Smooth muscle cell (in vitro differentiated cells): ENCODE results near the gene FADS2. TPM values are rescaled to one million over a fixed set of nuclear protein-coding genes. Genes with fewer than 3 reads are reported as not detected.

ENCODE experiments used
- DNase-seq: peaks from one replicate; lab custom pipeline; 2025; ENCODE audit not compliant: unreplicated experiment; lab: John Stamatoyannopoulos, UW
- H2AFZ ChIP-seq: fragments of 200-600 bp; sonication (generic); 2 replicates; pipeline ENCODE4 v1.6.0; 2016; ENCODE audit warnings: antibody characterized with exemption, low read depth, mild to moderate bottlenecking
- H3F3A ChIP-seq: fragments of 200-600 bp; sonication (generic); 2 replicates; pipeline ENCODE4 v1.6.0; 2017; ENCODE audit warnings: antibody characterized with exemption, low read depth
- H3K27ac ChIP-seq: fragments of 200-600 bp; sonication (generic); 2 replicates; pipeline ENCODE4 v1.5.1; 2016; ENCODE audit warnings: low read depth, mild to moderate bottlenecking
- H3K27me3 ChIP-seq: fragments of 200-600 bp; sonication (generic); 2 replicates; pipeline ENCODE4 v1.6.1; 2016; ENCODE audit warnings: low read depth, mild to moderate bottlenecking
- H3K36me3 ChIP-seq: fragments of 200-600 bp; sonication (generic); 2 replicates; pipeline ENCODE4 v1.5.1; 2016; ENCODE audit warnings: low read depth
- H3K4me1 ChIP-seq: fragments of 200-600 bp; sonication (generic); 2 replicates; pipeline ENCODE4 v1.5.1; 2016; ENCODE audit warnings: low read depth
- H3K4me2 ChIP-seq: fragments of 200-600 bp; sonication (generic); 2 replicates; pipeline ENCODE4 v1.6.0; 2016; ENCODE audit warnings: mild to moderate bottlenecking
- H3K4me3 ChIP-seq: fragments of 200-600 bp; sonication (generic); 2 replicates; pipeline ENCODE4 v1.5.1; 2016; ENCODE audit warnings: mild to moderate bottlenecking
- H3K79me2 ChIP-seq: fragments of 200-600 bp; sonication (generic); 2 replicates; pipeline ENCODE4 v1.6.0; 2016; ENCODE audit warnings: low read depth, mild to moderate bottlenecking
- H3K9ac ChIP-seq: fragments of 200-600 bp; sonication (generic); 2 replicates; pipeline ENCODE4 v1.6.0; 2016; ENCODE audit warnings: low read depth
- H3K9me3 ChIP-seq: fragments of 200-600 bp; sonication (generic); replicated peaks from 2 replicates; pipeline ENCODE4 v1.5.1; 2016; ENCODE audit warnings: low read depth
- H4K20me1 ChIP-seq: fragments of 200-600 bp; sonication (generic); 2 replicates; pipeline ENCODE4 v1.6.0; 2016; ENCODE audit warnings: low read depth
- CTCF ChIP-seq: fragments of 200-600 bp; sonication (generic); IDR thresholded peaks from 2 replicates; pipeline ENCODE4 v1.5.1; 2017; ENCODE audit warnings: borderline replicate concordance, mild to moderate bottlenecking, antibody characterized with exemption; ENCODE audit not compliant: insufficient read depth, poor library complexity, severe bottlenecking
- WGBS: methylation state at CpG from one replicate; pipeline ENCODE4 v1.1.7; 2016; ENCODE audit warnings: low lambda C conversion rate; 5-methylcytosine and 5-hydroxymethylcytosine counted together
- polyA plus RNA-seq: library from polyadenylated mRNA; unstranded; fragments of >200 nt; fragmentation: Nextera tagmentation; extraction: Ambion mirVana; gene quantifications from 2 replicates; pipeline ENCODE4 v1.2.1, GENCODE V29; 2016
- total RNA-seq: library from RNA; depleted of rRNA; stranded (reverse); fragments of >200 nt; gene quantifications from 2 replicates; pipeline ENCODE4 v1.2.3, GENCODE V29; 2014

Gene FADS2
- total and polyA plus RNA-seq, 2 experiments from 2014 or later = 279 to 495 TPM

DNA sequence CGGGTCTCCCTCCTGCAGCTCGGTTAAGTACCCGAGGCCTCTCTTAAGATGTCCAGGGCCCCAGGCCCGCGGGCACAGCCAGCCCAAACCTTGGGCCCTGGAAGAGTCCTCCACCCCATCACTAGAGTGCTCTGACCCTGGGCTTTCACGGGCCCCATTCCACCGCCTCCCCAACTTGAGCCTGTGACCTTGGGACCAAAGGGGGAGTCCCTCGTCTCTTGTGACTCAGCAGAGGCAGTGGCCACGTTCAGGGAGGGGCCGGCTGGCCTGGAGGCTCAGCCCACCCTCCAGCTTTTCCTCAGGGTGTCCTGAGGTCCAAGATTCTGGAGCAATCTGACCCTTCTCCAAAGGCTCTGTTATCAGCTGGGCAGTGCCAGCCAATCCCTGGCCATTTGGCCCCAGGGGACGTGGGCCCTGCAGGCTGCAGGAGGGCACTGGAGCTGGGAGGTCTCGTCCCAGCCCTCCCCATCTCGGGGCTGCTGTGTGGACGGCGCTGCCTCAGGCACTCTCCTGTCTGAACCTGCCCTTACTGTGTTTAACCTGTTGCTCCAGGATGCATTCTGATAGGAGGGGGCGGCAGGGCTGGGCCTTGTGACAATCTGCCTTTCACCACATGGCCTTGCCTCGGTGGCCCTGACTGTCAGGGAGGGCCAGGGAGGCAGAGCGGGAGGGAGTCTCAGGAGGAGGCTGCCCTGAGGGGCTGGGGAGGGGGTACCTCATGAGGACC, 38.3 kb downstream of the FADS2 start:
- Histone ChIP-seq H3K9ac (no peak overlapping the region), H3K4me3 (no peak overlapping the region)

GRCh38 chr11:61866958-61867343, 38.9 kb downstream of the FADS2 start:
- no peak overlapping the region for H3K4me3 ChIP-seq
- H3K9ac ChIP-seq = no peak overlapping the region
- no peaks in the 10 kb centered on the region for H3K79me2 ChIP-seq
- H3F3A ChIP-seq = peaks cover 12% of the 10 kb centered on the region
- H2AFZ ChIP-seq = no peak overlapping the region
- no peaks in the 10 kb centered on the region for H3K27me3 ChIP-seq
- 98% methylated on average over 5 of the region's 6 CpGs for WGBS
- no peak overlapping the region for H3K4me2 ChIP-seq
- H3K4me1 ChIP-seq = peaks cover 12% of the 10 kb centered on the region
- H3K27ac ChIP-seq = no peak overlapping the region
- no peaks in the 10 kb centered on the region for H3K36me3 ChIP-seq
- no peak for DNase-seq
- no peaks in the 10 kb centered on the region for H3K9me3 ChIP-seq
- no peak for TF ChIP-seq CTCF
- peaks cover under 1% of the 10 kb centered on the region for H4K20me1 ChIP-seq

More for the DNA sequence above, 38.3 kb downstream of the FADS2 start:
- no peak for DNase-seq
- H3K79me2 ChIP-seq = no peaks in the 10 kb centered on the region
- no peak overlapping the region for H3K4me2 ChIP-seq
- peaks cover 12% of the 10 kb centered on the region for H3F3A ChIP-seq
- no peaks in the 10 kb centered on the region for H3K27me3 ChIP-seq
- no peak overlapping the region for H2AFZ ChIP-seq
- WGBS = 84% methylated on average over 18 of the region's 18 CpGs
- no peak for TF ChIP-seq CTCF
- peaks cover 10% of the 10 kb centered on the region for H3K4me1 ChIP-seq
- no peaks in the 10 kb centered on the region for H3K9me3 ChIP-seq
- H4K20me1 ChIP-seq = peaks cover 6% of the 10 kb centered on the region
- H3K36me3 ChIP-seq = no peaks in the 10 kb centered on the region
- no peak overlapping the region for H3K27ac ChIP-seq

DNA sequence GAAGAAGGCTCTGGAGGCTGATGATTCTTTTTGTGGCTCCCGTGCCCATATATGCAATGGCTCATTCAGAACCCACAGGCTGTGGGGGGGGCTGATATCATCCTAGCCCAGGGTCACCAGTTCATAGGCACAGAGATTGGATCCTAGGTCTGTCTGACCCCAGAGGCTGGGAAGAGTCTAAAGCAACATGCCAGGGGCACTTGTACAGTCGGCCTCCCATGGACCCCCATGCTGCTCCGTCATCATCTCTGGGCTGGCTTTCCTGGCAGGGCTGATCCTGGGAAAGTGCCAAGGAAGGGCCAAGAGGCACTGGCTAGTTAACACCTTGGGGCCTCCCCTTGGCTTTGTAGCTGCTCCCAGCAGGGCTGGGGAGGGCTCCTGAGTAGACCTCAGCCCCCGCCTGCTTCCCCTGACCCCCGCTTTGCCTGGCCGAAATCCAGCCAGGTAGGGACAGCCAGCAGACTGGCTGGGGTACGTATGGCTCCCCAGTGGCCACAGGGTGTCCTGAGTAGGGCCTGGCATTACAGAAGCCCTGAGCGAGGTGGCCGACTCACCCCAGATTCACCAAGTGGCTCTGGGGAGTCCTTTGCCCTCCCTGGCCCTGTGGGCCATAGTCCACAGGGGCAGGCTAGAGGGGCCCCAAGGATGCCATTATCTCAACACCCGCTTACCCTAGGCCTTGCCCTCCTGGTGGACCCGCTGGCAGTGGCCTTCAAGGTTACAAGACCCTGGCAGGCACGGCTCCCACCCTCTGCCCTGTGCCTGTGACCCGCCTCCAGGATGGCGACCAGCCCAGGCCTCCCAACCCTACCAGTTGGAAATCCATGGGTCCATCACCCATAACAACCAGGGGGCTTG, 40.7 kb downstream of the FADS2 start:
- WGBS = 90% methylated on average over 14 of the region's 14 CpGs
- no peak for DNase-seq
- H3K9me3 ChIP-seq = no peaks in the 10 kb centered on the region
- H4K20me1 ChIP-seq = no peaks in the 10 kb centered on the region
- TF ChIP-seq CTCF = no peak
- peaks cover 12% of the 10 kb centered on the region for H3K4me1 ChIP-seq
- no peaks in the 10 kb centered on the region for H3K36me3 ChIP-seq
- no peak overlapping the region for H3K9ac ChIP-seq
- peaks cover 10% of the 10 kb centered on the region for H3F3A ChIP-seq
- no peak overlapping the region for H3K27ac ChIP-seq
- no peak overlapping the region for H3K4me2 ChIP-seq
- no peaks in the 10 kb centered on the region for H3K27me3 ChIP-seq
- no peaks in the 10 kb centered on the region for H3K79me2 ChIP-seq
- no peak overlapping the region for H2AFZ ChIP-seq
- no peak overlapping the region for H3K4me3 ChIP-seq
